PC-3 (cell line): ENCODE results near the gene SRSF10.

Experiments
- EZH2 ChIP-seq: fragments of 300-600 bp; sonication (generic); IDR thresholded peaks from one replicate; pipeline ENCODE4 v1.6.1; 2017; ENCODE audit warnings: antibody characterized with exemption, mild to moderate bottlenecking, low read length; ENCODE audit not compliant: unreplicated experiment
- EZH2phosphoT487 ChIP-seq: fragments of 300-600 bp; sonication (generic); IDR thresholded peaks from 2 replicates; pipeline ENCODE4 v1.6.1; 2018; ENCODE audit warnings: mild to moderate bottlenecking, antibody characterized with exemption, low read length, borderline replicate concordance
- TF ChIP-seq, protein P1 (sequence below): fragments of 300-600 bp; sonication (generic); conservative IDR thresholded peaks from 2 replicates; pipeline ENCODE4 v1.5.1; 2017; ENCODE audit warnings: antibody characterized with exemption, low read depth, mild to moderate bottlenecking, low read length

GRCh38 chr1:24007079-24007478, 27.0 kb upstream of the SRSF10 start:
- TF ChIP-seq, protein P1, sequence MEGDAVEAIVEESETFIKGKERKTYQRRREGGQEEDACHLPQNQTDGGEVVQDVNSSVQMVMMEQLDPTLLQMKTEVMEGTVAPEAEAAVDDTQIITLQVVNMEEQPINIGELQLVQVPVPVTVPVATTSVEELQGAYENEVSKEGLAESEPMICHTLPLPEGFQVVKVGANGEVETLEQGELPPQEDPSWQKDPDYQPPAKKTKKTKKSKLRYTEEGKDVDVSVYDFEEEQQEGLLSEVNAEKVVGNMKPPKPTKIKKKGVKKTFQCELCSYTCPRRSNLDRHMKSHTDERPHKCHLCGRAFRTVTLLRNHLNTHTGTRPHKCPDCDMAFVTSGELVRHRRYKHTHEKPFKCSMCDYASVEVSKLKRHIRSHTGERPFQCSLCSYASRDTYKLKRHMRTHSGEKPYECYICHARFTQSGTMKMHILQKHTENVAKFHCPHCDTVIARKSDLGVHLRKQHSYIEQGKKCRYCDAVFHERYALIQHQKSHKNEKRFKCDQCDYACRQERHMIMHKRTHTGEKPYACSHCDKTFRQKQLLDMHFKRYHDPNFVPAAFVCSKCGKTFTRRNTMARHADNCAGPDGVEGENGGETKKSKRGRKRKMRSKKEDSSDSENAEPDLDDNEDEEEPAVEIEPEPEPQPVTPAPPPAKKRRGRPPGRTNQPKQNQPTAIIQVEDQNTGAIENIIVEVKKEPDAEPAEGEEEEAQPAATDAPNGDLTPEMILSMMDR = no peak
- TF ChIP-seq EZH2 (no peak), EZH2phosphoT487 (no peak)
